K562 (cell line): ENCODE results near the gene SUMF2. TPM values are rescaled to one million over a fixed set of nuclear protein-coding genes. Genes with fewer than 3 reads are reported as not detected.

ENCODE experiments used
- BACH1 ChIP-seq: fragments of 200-800 bp; sonication (Bioruptor generic); IDR thresholded peaks from 2 replicates; pipeline ENCODE4 v1.6.1; 2016; ENCODE audit warnings: missing genetic modification characterization, missing compliant biosample characterization
- BMI1 ChIP-seq: fragments of 150-350 bp; IDR thresholded peaks from 2 replicates; pipeline ENCODE4 v1.6.1; 2014; ENCODE audit warnings: low read length
- CHD2 ChIP-seq: IDR thresholded peaks from 2 replicates; pipeline ENCODE4 v1.6.1; 2011; ENCODE audit warnings: low read depth, low read length
- HMGXB4 ChIP-seq: sonication (generic); formaldehyde crosslinking; IDR thresholded peaks from 2 replicates; pipeline ENCODE4 v1.8.1; 2023; ENCODE audit warnings: mild to moderate bottlenecking, missing genetic modification reagents
- TCF3 ChIP-seq: sonication (generic); formaldehyde crosslinking; IDR thresholded peaks from 2 replicates; pipeline ENCODE4 v1.4.0; 2020; ENCODE audit warnings: mild to moderate bottlenecking, missing genetic modification reagents
- polyA plus RNA-seq, 8 experiments: library from polyadenylated mRNA; depleted of rRNA in 4 of 8; stranded (reverse) in 5 of 8; unstranded in 3 of 8; fragments of >200 nt; fragmentation: Nextera tagmentation in 2 of 8; fragmentation: Illumina TruSeq in 1 of 8; extraction: Ambion mirVana in 2 of 8; extraction: Trizol in 1 of 8; gene quantifications; 2 replicates each; pipeline versions ENCODE4 v1.2.1 to v1.2.3, GENCODE V29; 2011 to 2014; ENCODE audit warnings: inconsistent platforms in 1 of 8, missing spikeins in 1 of 8
- total RNA-seq, 7 experiments: library from RNA; depleted of rRNA in 6 of 7; stranded (reverse); fragments of >200 nt in 6 of 7; fragmentation: Illumina TruSeq in 2 of 7; extraction: Trizol in 2 of 7; gene quantifications; 2 replicates each; pipeline versions ENCODE4 v1.2.1 to v1.2.3, GENCODE V29; 2011 to 2021; ENCODE audit warnings: low replicate concordance in 1 of 7
- TF ChIP-seq, protein P1 (sequence below): fragments of 250-450 bp; sonication (Bioruptor Pico); IDR thresholded peaks from 2 replicates; pipeline ENCODE4 v1.4.0; 2020; ENCODE audit warnings: mild to moderate bottlenecking
- TF ChIP-seq, protein P2 (sequence below): fragments of 450-650 bp; IDR thresholded peaks from 2 replicates; pipeline ENCODE4 v1.6.1; 2016; ENCODE audit warnings: mild to moderate bottlenecking, moderate library complexity
- TF ChIP-seq, protein P3 (sequence below): fragments of 450-650 bp; formaldehyde crosslinking; conservative IDR thresholded peaks from 2 replicates; pipeline ENCODE4 v1.4.0; 2022; ENCODE audit warnings: mild to moderate bottlenecking, missing genetic modification characterization

SUMF2 gene
- total and polyA plus RNA-seq, 9 of the 15 experiments (the other 6 are each of a cell fraction or from before 2014, with no cell fraction given), result 39.0 to 113 (median 67.7) TPM

- TF ChIP-seq, protein P1, sequence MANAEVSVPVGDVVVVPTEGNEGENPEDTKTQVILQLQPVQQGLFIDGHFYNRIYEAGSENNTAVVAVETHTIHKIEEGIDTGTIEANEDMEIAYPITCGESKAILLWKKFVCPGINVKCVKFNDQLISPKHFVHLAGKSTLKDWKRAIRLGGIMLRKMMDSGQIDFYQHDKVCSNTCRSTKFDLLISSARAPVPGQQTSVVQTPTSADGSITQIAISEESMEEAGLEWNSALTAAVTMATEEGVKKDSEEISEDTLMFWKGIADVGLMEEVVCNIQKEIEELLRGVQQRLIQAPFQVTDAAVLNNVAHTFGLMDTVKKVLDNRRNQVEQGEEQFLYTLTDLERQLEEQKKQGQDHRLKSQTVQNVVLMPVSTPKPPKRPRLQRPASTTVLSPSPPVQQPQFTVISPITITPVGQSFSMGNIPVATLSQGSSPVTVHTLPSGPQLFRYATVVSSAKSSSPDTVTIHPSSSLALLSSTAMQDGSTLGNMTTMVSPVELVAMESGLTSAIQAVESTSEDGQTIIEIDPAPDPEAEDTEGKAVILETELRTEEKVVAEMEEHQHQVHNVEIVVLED (CRISPR knock-in tag), result peak; percentile 65
- TF ChIP-seq, protein P2, sequence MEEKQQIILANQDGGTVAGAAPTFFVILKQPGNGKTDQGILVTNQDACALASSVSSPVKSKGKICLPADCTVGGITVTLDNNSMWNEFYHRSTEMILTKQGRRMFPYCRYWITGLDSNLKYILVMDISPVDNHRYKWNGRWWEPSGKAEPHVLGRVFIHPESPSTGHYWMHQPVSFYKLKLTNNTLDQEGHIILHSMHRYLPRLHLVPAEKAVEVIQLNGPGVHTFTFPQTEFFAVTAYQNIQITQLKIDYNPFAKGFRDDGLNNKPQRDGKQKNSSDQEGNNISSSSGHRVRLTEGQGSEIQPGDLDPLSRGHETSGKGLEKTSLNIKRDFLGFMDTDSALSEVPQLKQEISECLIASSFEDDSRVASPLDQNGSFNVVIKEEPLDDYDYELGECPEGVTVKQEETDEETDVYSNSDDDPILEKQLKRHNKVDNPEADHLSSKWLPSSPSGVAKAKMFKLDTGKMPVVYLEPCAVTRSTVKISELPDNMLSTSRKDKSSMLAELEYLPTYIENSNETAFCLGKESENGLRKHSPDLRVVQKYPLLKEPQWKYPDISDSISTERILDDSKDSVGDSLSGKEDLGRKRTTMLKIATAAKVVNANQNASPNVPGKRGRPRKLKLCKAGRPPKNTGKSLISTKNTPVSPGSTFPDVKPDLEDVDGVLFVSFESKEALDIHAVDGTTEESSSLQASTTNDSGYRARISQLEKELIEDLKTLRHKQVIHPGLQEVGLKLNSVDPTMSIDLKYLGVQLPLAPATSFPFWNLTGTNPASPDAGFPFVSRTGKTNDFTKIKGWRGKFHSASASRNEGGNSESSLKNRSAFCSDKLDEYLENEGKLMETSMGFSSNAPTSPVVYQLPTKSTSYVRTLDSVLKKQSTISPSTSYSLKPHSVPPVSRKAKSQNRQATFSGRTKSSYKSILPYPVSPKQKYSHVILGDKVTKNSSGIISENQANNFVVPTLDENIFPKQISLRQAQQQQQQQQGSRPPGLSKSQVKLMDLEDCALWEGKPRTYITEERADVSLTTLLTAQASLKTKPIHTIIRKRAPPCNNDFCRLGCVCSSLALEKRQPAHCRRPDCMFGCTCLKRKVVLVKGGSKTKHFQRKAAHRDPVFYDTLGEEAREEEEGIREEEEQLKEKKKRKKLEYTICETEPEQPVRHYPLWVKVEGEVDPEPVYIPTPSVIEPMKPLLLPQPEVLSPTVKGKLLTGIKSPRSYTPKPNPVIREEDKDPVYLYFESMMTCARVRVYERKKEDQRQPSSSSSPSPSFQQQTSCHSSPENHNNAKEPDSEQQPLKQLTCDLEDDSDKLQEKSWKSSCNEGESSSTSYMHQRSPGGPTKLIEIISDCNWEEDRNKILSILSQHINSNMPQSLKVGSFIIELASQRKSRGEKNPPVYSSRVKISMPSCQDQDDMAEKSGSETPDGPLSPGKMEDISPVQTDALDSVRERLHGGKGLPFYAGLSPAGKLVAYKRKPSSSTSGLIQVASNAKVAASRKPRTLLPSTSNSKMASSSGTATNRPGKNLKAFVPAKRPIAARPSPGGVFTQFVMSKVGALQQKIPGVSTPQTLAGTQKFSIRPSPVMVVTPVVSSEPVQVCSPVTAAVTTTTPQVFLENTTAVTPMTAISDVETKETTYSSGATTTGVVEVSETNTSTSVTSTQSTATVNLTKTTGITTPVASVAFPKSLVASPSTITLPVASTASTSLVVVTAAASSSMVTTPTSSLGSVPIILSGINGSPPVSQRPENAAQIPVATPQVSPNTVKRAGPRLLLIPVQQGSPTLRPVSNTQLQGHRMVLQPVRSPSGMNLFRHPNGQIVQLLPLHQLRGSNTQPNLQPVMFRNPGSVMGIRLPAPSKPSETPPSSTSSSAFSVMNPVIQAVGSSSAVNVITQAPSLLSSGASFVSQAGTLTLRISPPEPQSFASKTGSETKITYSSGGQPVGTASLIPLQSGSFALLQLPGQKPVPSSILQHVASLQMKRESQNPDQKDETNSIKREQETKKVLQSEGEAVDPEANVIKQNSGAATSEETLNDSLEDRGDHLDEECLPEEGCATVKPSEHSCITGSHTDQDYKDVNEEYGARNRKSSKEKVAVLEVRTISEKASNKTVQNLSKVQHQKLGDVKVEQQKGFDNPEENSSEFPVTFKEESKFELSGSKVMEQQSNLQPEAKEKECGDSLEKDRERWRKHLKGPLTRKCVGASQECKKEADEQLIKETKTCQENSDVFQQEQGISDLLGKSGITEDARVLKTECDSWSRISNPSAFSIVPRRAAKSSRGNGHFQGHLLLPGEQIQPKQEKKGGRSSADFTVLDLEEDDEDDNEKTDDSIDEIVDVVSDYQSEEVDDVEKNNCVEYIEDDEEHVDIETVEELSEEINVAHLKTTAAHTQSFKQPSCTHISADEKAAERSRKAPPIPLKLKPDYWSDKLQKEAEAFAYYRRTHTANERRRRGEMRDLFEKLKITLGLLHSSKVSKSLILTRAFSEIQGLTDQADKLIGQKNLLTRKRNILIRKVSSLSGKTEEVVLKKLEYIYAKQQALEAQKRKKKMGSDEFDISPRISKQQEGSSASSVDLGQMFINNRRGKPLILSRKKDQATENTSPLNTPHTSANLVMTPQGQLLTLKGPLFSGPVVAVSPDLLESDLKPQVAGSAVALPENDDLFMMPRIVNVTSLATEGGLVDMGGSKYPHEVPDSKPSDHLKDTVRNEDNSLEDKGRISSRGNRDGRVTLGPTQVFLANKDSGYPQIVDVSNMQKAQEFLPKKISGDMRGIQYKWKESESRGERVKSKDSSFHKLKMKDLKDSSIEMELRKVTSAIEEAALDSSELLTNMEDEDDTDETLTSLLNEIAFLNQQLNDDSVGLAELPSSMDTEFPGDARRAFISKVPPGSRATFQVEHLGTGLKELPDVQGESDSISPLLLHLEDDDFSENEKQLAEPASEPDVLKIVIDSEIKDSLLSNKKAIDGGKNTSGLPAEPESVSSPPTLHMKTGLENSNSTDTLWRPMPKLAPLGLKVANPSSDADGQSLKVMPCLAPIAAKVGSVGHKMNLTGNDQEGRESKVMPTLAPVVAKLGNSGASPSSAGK, result peak; percentile 41
- TF ChIP-seq HMGXB4 (CRISPR knock-in tag) (peak; percentile 78; the same call in 1 of the 2 replicates), TCF3 (CRISPR knock-in tag) (0 out of 2 replicates have a peak, but pooled peaks have one; percentile 33), BMI1 (no peak), BACH1 (tag) (no peak), CHD2 (no peak)
- TF ChIP-seq, protein P3, sequence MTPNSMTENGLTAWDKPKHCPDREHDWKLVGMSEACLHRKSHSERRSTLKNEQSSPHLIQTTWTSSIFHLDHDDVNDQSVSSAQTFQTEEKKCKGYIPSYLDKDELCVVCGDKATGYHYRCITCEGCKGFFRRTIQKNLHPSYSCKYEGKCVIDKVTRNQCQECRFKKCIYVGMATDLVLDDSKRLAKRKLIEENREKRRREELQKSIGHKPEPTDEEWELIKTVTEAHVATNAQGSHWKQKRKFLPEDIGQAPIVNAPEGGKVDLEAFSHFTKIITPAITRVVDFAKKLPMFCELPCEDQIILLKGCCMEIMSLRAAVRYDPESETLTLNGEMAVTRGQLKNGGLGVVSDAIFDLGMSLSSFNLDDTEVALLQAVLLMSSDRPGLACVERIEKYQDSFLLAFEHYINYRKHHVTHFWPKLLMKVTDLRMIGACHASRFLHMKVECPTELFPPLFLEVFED (CRISPR knock-in tag), result peak; percentile 77; the same call in 1 of the 2 replicates
Measured at GRCh38 chr7:56063882-56064625, at the start of gene SUMF2 (continued).
